K562 (cell line): ENCODE data around the gene OPCML. TPM values are rescaled to one million over a fixed set of nuclear protein-coding genes. Genes with fewer than 3 reads are reported as not detected.

ENCODE experiments used
- ATAC-seq: fragments of 200-7000 bp; cut with Tn5 transposase; 3 replicates; pipeline ENCODE4 v1.9.1; 2020; ENCODE audit warnings: moderate library complexity
- BruUV-seq: library from RNA; stranded (reverse); fragments of 400-500 nt; replicated peaks from 2 replicates; lab custom pipeline; 2021; lab: Mats Ljungman, UMichigan
- CTCF ChIA-PET: fragments of 300-600 bp; formaldehyde crosslinking; extraction: SDS; loops from one replicate; lab custom pipeline; 2021; ENCODE audit warnings: low intra/inter-chr PET ratio; lab: Yijun Ruan, JAX
- POLR2A ChIA-PET: fragments of 300-600, 350-650 bp; sonication (Branson Sonifier 250); formaldehyde crosslinking; extraction: SDS; loops from one replicate; lab custom pipeline; 2021; ENCODE audit warnings: antibody characterized with exemption, inconsistent platforms; lab: Yijun Ruan, JAX
- DNase-seq, 4 experiments: peaks; one replicate each; pipeline versions ENCODE4 v3.0.0 to v3.0.0-alpha.2; 2011 to 2018; ENCODE audit warnings: low spot score in 3 of 4, mixed read lengths in 3 of 4; ENCODE audit errors: extremely low read depth in 1 of 4
- FAIRE-seq: peaks from 2 replicates; lab custom pipeline; 2011; peaks lifted over from hg19 to GRCh38; lab: Jason Lieb, UNC
- H2AFZ ChIP-seq: 2 replicates; pipeline ENCODE4 v1.6.0; 2011; ENCODE audit warnings: low read depth, low read length, control low read depth, inconsistent platforms
- H3K27ac ChIP-seq: fragments of 200-600 bp; 3 replicates; pipeline ENCODE4 v1.8.0; 2011; ENCODE audit warnings: low read depth, mild to moderate bottlenecking, control low read depth, inconsistent platforms, low read length, moderate library complexity, mixed read lengths; ENCODE audit errors: extremely low read depth
- H3K27me3 ChIP-seq, 2 experiments: fragments of 300-600 bp in 1 of 2; 2 replicates in 1 of 2; 3 replicates in 1 of 2; pipeline versions ENCODE4 v1.6.0 to v1.8.0; 2011; ENCODE audit warnings: inconsistent platforms in 2 of 2, low read length in 2 of 2, mild to moderate bottlenecking in 1 of 2, mixed read lengths in 1 of 2, moderate library complexity in 1 of 2; ENCODE audit not compliant: control insufficient read depth in 2 of 2, insufficient read depth in 2 of 2
- H3K36me3 ChIP-seq: fragments of 300-600 bp; 3 replicates; pipeline ENCODE4 v1.8.0; 2011; ENCODE audit warnings: mild to moderate bottlenecking, low read length, inconsistent platforms; ENCODE audit not compliant: control insufficient read depth, insufficient read depth
- H3K4me1 ChIP-seq, 2 experiments: fragments of 200-600 bp in 1 of 2; replicated peaks in 1 of 2; 2 replicates in 1 of 2; 3 replicates in 1 of 2; pipeline versions ENCODE4 v1.5.1 to v1.8.0; 2011; ENCODE audit warnings: inconsistent platforms in 2 of 2, low read length in 2 of 2, mild to moderate bottlenecking in 1 of 2, mixed read lengths in 1 of 2, moderate library complexity in 1 of 2; ENCODE audit not compliant: control insufficient read depth in 2 of 2, insufficient read depth in 2 of 2
- H3K4me2 ChIP-seq: 2 replicates; pipeline ENCODE4 v1.6.1; 2011; ENCODE audit warnings: low read length, control low read depth, inconsistent platforms, mixed read lengths; ENCODE audit not compliant: insufficient read depth
- H3K4me3 ChIP-seq: fragments of 200-600 bp; sonication (generic), shearing (Covaris generic); 2 replicates; pipeline ENCODE4 v1.5.1; 2016; ENCODE audit warnings: control low read depth, inconsistent platforms
- H3K79me2 ChIP-seq: fragments of 200-600 bp; 3 replicates; pipeline ENCODE4 v1.8.0; 2011; ENCODE audit warnings: low read length, inconsistent platforms; ENCODE audit not compliant: control insufficient read depth, insufficient read depth
- H3K9ac ChIP-seq, 2 experiments: 2 replicates each; pipeline versions ENCODE4 v1.6.0 to v1.6.1; 2011; ENCODE audit warnings: low read depth in 2 of 2, low read length in 2 of 2, control low read depth in 1 of 2, inconsistent platforms in 1 of 2, mild to moderate bottlenecking in 1 of 2, mixed read lengths in 1 of 2; ENCODE audit not compliant: insufficient read depth in 1 of 2
- H3K9me1 ChIP-seq: one replicate; pipeline ENCODE4 v1.6.0; 2011; ENCODE audit warnings: inconsistent platforms, mild to moderate bottlenecking, low read length, moderate library complexity; ENCODE audit not compliant: control insufficient read depth, insufficient read depth
- H3K9me3 ChIP-seq: replicated peaks from 2 replicates; pipeline ENCODE4 v1.5.1; 2011; ENCODE audit warnings: low read depth, low read length, inconsistent platforms; ENCODE audit not compliant: control insufficient read depth, insufficient read depth
- H4K20me1 ChIP-seq: replicated peaks from 2 replicates; pipeline ENCODE4 v1.6.1; 2011; ENCODE audit warnings: low read length, inconsistent platforms, mixed read lengths; ENCODE audit not compliant: control insufficient read depth, insufficient read depth
- CBX1 ChIP-seq: sonication (generic); IDR thresholded peaks from 2 replicates; pipeline ENCODE4 v1.6.1; 2016; ENCODE audit warnings: antibody characterized with exemption, low read depth, mild to moderate bottlenecking
- CC2D1A ChIP-seq: fragments of 450-650 bp; IDR thresholded peaks from 2 replicates; pipeline ENCODE4 v1.6.1; 2017; ENCODE audit warnings: mild to moderate bottlenecking
- CHCHD3 ChIP-seq: fragments of 250-450 bp; sonication (Bioruptor Pico); IDR thresholded peaks from 2 replicates; pipeline ENCODE4 v2.1.2; 2022; ENCODE audit warnings: mild to moderate bottlenecking
- ETS1 ChIP-seq: conservative IDR thresholded peaks from 2 replicates; pipeline ENCODE4 v1.6.1; 2011; ENCODE audit warnings: low read depth, mild to moderate bottlenecking, low read length; ENCODE audit not compliant: control insufficient read depth
- HNRNPLL ChIP-seq: fragments of 200-400 bp; formaldehyde crosslinking; IDR thresholded peaks from 2 replicates; pipeline ENCODE4 v1.6.1; 2017; ENCODE audit warnings: low read length, low read depth, mild to moderate bottlenecking; ENCODE audit not compliant: poor library complexity, severe bottlenecking
- HNRNPUL1 ChIP-seq: fragments of 200-400 bp; formaldehyde crosslinking; IDR thresholded peaks from 2 replicates; pipeline ENCODE4 v1.6.1; 2017; ENCODE audit warnings: low read length
- KLF6 ChIP-seq: fragments of 250-450 bp; sonication (Bioruptor Pico); IDR thresholded peaks from 2 replicates; pipeline ENCODE4 v1.4.0; 2020; ENCODE audit warnings: mild to moderate bottlenecking, moderate library complexity, borderline replicate concordance
- MAFG ChIP-seq: fragments of 450-650 bp; conservative IDR thresholded peaks from 2 replicates; pipeline ENCODE4 v1.6.1; 2016; ENCODE audit warnings: missing genetic modification characterization, missing compliant biosample characterization
- MEIS2 ChIP-seq: fragments of 450-650 bp; IDR thresholded peaks from 2 replicates; pipeline ENCODE4 v1.6.1; 2014; ENCODE audit warnings: mild to moderate bottlenecking; ENCODE audit not compliant: partially characterized antibody
- MYC ChIP-seq, 2 experiments: fragments of 250-450 bp in 1 of 2; sonication (Bioruptor Pico) in 1 of 2; IDR thresholded peaks; 2 replicates each; pipeline versions ENCODE4 v1.5.1 to v1.6.1; 2012 to 2021; ENCODE audit warnings: low read depth in 2 of 2, borderline replicate concordance in 1 of 2, improper control_type of control experiment in 1 of 2, low read length in 1 of 2, mild to moderate bottlenecking in 1 of 2, moderate library complexity in 1 of 2
- NFE2L1 ChIP-seq: fragments of 450-650 bp; IDR thresholded peaks from 2 replicates; pipeline ENCODE4 v1.6.1; 2016; ENCODE audit warnings: missing genetic modification characterization, low read depth, mild to moderate bottlenecking, missing compliant biosample characterization, moderate library complexity, borderline replicate concordance
- RBM15 ChIP-seq: fragments of 200-400 bp; formaldehyde crosslinking; IDR thresholded peaks from 2 replicates; pipeline ENCODE4 v1.6.1; 2018; ENCODE audit warnings: mild to moderate bottlenecking, low read length, moderate library complexity; ENCODE audit not compliant: insufficient read depth
- SIN3A ChIP-seq, 2 experiments: fragments of 150-350 bp in 1 of 2; IDR thresholded peaks; 2 replicates each; pipeline ENCODE4 v1.6.1; 2011 to 2016; ENCODE audit warnings: borderline replicate concordance in 2 of 2, low read depth in 2 of 2, low read length in 2 of 2, mild to moderate bottlenecking in 2 of 2, moderate library complexity in 2 of 2; ENCODE audit not compliant: control insufficient read depth in 1 of 2
- TOE1 ChIP-seq, 2 experiments: fragments of 450-650 bp in 1 of 2; sonication (generic) in 1 of 2; formaldehyde crosslinking in 1 of 2; IDR thresholded peaks; 2 replicates each; pipeline versions ENCODE4 v1.7.1 to v1.8.0; 2016 to 2022; ENCODE audit warnings: borderline replicate concordance in 2 of 2, mild to moderate bottlenecking in 2 of 2, antibody characterized with exemption in 1 of 2, inconsistent platforms in 1 of 2, low read depth in 1 of 2, missing genetic modification reagents in 1 of 2, moderate library complexity in 1 of 2
- ZFP36 ChIP-seq: fragments of 150-350 bp; IDR thresholded peaks from 2 replicates; pipeline ENCODE4 v1.6.1; 2018; ENCODE audit warnings: low read length, low read depth; ENCODE audit not compliant: partially characterized antibody
- ZNF77 ChIP-seq: fragments of 250-450 bp; sonication (Bioruptor Pico); IDR thresholded peaks from 2 replicates; pipeline ENCODE4 v1.5.0; 2020
- WGBS: fragments of 100-300 bp; shearing (Covaris generic); methylation state at CpG from one replicate; pipeline ENCODE4 v1.1.6; 2016; ENCODE audit warnings: low coverage, mixed read lengths; ENCODE audit not compliant: insufficient coverage; ENCODE audit errors: missing lambda C conversion rate; 5-methylcytosine and 5-hydroxymethylcytosine counted together
- in situ Hi-C: fragments of 300-500 bp; cut with MboI; formaldehyde crosslinking; loops from 4 replicates; pipeline ENCODE4 v1.15.0; 2018; ENCODE audit warnings: inconsistent platforms, mixed read lengths
- intact Hi-C: fragments of 100-400 bp; cut with micrococcal nuclease; formaldehyde crosslinking; loops from 2 replicates; pipeline ENCODE4 v1.14.2; 2022
- polyA plus RNA-seq, 8 experiments: library from polyadenylated mRNA; depleted of rRNA in 4 of 8; stranded (reverse) in 5 of 8; unstranded in 3 of 8; fragments of >200 nt; fragmentation: Nextera tagmentation in 2 of 8; fragmentation: Illumina TruSeq in 1 of 8; extraction: Ambion mirVana in 2 of 8; extraction: Trizol in 1 of 8; gene quantifications; 2 replicates each; pipeline versions ENCODE4 v1.2.1 to v1.2.3, GENCODE V29; 2011 to 2014; ENCODE audit warnings: inconsistent platforms in 1 of 8, missing spikeins in 1 of 8
- total RNA-seq, 7 experiments: library from RNA; depleted of rRNA in 6 of 7; stranded (reverse); fragments of >200 nt in 6 of 7; fragmentation: Illumina TruSeq in 2 of 7; extraction: Trizol in 2 of 7; gene quantifications; 2 replicates each; pipeline versions ENCODE4 v1.2.1 to v1.2.3, GENCODE V29; 2011 to 2021; ENCODE audit warnings: low replicate concordance in 1 of 7
- TF ChIP-seq, protein P1 (sequence below), 2 experiments: fragments of 250-450 bp in 1 of 2; fragments of 450-650 bp in 1 of 2; sonication (Bioruptor Pico) in 1 of 2; IDR thresholded peaks; 2 replicates each; pipeline versions ENCODE4 v1.6.1 to v1.8.0; 2016 to 2021; ENCODE audit warnings: mild to moderate bottlenecking in 2 of 2, moderate library complexity in 2 of 2, missing compliant biosample characterization in 1 of 2, missing genetic modification characterization in 1 of 2

Gene OPCML
- total and polyA plus RNA-seq, 9 of the 15 experiments (the other 6 are each of a cell fraction or from before 2014, with no cell fraction given) = not detected

DNA sequence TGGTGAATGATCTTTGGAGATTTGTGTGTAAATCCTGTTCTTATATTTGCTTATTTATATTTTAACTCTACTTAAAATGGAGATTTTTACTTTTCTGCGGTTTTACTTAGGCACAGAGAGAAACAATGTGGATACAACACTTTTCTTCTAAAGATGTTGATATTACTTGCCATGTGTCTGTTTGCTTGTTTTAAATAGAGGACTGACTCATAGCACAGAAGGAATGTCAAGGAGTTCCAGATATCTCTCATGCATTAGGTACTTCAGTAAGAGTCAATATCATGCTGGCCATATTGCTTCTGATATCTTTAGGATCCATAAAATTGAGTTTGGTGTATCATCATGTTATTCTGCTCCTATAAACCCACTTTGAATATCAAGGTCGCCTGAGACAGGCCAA is 395.0 kb downstream of the OPCML start (continued):
- TF ChIP-seq, protein P1, sequence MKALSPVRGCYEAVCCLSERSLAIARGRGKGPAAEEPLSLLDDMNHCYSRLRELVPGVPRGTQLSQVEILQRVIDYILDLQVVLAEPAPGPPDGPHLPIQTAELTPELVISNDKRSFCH (CRISPR knock-in tag; IDR thresholded peaks at IDR 0.05) = no peak
- TF ChIP-seq, protein P1 (tag; IDR thresholded peaks at IDR 0.05) = no peak
- TF ChIP-seq MAFG (tag) (no peak), ZNF77 (no peak), ZFP36 (no peak), CHCHD3 (no peak), NFE2L1 (tag) (no peak), CC2D1A (no peak)
- TF ChIP-seq, all 486 proteins: peak for 0

GRCh38 chr11:133136376-133136775 is 395.9 kb downstream of the OPCML start:
- BruUV-seq = no TSS peak
- intact Hi-C loops = no loop called here

More at GRCh38 chr11:133136376-133136775, 395.9 kb downstream of the OPCML start:
- TF ChIP-seq MYC (IDR thresholded peaks at IDR 0.05; ENCODE audit: low read depth, low read length) (no peak), MYC (CRISPR knock-in tag; IDR thresholded peaks at IDR 0.05; ENCODE audit: borderline replicate concordance, low read depth) (no peak), SIN3A (IDR thresholded peaks at IDR 0.05; ENCODE audit: borderline replicate concordance in 2 of 2, control insufficient read depth in 1 of 2, low read depth in 2 of 2, low read length in 2 of 2) (no peak), RBM15 (no peak), ETS1 (no peak), KLF6 (CRISPR knock-in tag) (no peak), TOE1 (IDR thresholded peaks at IDR 0.05; ENCODE audit: borderline replicate concordance) (no peak), TOE1 (CRISPR knock-in tag; IDR thresholded peaks at IDR 0.05; ENCODE audit: borderline replicate concordance, low read depth) (no peak), HNRNPLL (no peak), CBX1 (no peak), HNRNPUL1 (no peak), MEIS2 (no peak)
- POLR2A ChIA-PET = no interaction called here
- no peaks in the 10 kb centered on the region for H4K20me1 ChIP-seq
- CTCF ChIA-PET = no interaction called here
- H3K4me2 ChIP-seq = no peak overlapping the region
- H3K36me3 ChIP-seq = no peaks in the 10 kb centered on the region
- no peaks in the 10 kb centered on the region for H3K79me2 ChIP-seq
- no peaks in the 10 kb centered on the region for H3K27me3 ChIP-seq
- no peak overlapping the region for H3K9ac ChIP-seq
- ATAC-seq = no peak
- DNase-seq = no peak
- no peak overlapping the region for H3K4me3 ChIP-seq
- no peaks in the 10 kb centered on the region for H3K9me1 ChIP-seq
- no peak overlapping the region for H3K27ac ChIP-seq
- in situ Hi-C loops = loop anchor here (25.0 kb wide), 1 partner anchor 701 kb away; the partner anchor contains the start of gene SPATA19
- no peaks in the 10 kb centered on the region for H3K4me1 ChIP-seq
- H2AFZ ChIP-seq = no peak overlapping the region
- no peaks in the 10 kb centered on the region for H3K9me3 ChIP-seq
- no peak for FAIRE-seq
- WGBS = 7% methylated on average over 4 of the region's 4 CpGs
